HepG2 (cell line): ENCODE data around the gene LLGL2. TPM values are rescaled to one million over a fixed set of nuclear protein-coding genes. Genes with fewer than 3 reads are reported as not detected.

Source experiments
- AKAP8 ChIP-seq: sonication (generic); formaldehyde crosslinking; IDR thresholded peaks from 2 replicates; pipeline ENCODE4 v1.5.1; 2020; ENCODE audit warnings: mild to moderate bottlenecking, missing genetic modification reagents
- CEBPZ ChIP-seq: IDR thresholded peaks from 2 replicates; pipeline ENCODE4 v1.6.1; 2012; ENCODE audit warnings: low read length, improper control_type of control experiment
- E2F2 ChIP-seq: sonication (generic); formaldehyde crosslinking; IDR thresholded peaks from 2 replicates; pipeline ENCODE4 v1.4.0; 2020; ENCODE audit warnings: missing genetic modification reagents, borderline replicate concordance
- ELF3 ChIP-seq: IDR thresholded peaks from 2 replicates; pipeline ENCODE4 v1.6.1; 2016; ENCODE audit warnings: missing genetic modification reagents, missing compliant biosample characterization
- ESRRA ChIP-seq: sonication (generic); formaldehyde crosslinking; IDR thresholded peaks from 2 replicates; pipeline ENCODE4 v1.5.1; 2020; ENCODE audit warnings: mild to moderate bottlenecking, low read depth, missing genetic modification reagents
- FUBP1 ChIP-seq: sonication (generic); formaldehyde crosslinking; IDR thresholded peaks from 2 replicates; pipeline ENCODE4 v1.5.1; 2020; ENCODE audit warnings: missing genetic modification reagents, mild to moderate bottlenecking, borderline replicate concordance
- GMEB2 ChIP-seq: IDR thresholded peaks from 2 replicates; pipeline ENCODE4 v1.6.1; 2016; ENCODE audit warnings: missing biosample characterization, missing genetic modification reagents, low read depth
- LCORL ChIP-seq, 2 experiments: fragments of 450-650 bp in 1 of 2; sonication (generic) in 1 of 2; formaldehyde crosslinking in 1 of 2; IDR thresholded peaks; 2 replicates each; pipeline versions ENCODE4 v1.5.0 to v1.6.1; 2017 to 2020; ENCODE audit warnings: antibody characterized with exemption in 1 of 2, missing genetic modification reagents in 1 of 2
- MLLT10 ChIP-seq: sonication (generic); formaldehyde crosslinking; IDR thresholded peaks from 2 replicates; pipeline ENCODE4 v1.4.0; 2020; ENCODE audit warnings: missing genetic modification reagents
- MTERF4 ChIP-seq: sonication (generic); formaldehyde crosslinking; IDR thresholded peaks from 2 replicates; pipeline ENCODE4 v1.8.0; 2023; ENCODE audit warnings: mild to moderate bottlenecking, missing genetic modification reagents
- POGZ ChIP-seq: sonication (generic); formaldehyde crosslinking; IDR thresholded peaks from 2 replicates; pipeline ENCODE4 v1.4.0; 2020; ENCODE audit warnings: mild to moderate bottlenecking, missing genetic modification reagents
- SP2 ChIP-seq: sonication (generic); formaldehyde crosslinking; IDR thresholded peaks from 2 replicates; pipeline ENCODE4 v1.5.1; 2020; ENCODE audit warnings: mild to moderate bottlenecking, missing genetic modification reagents
- SP4 ChIP-seq: sonication (generic); formaldehyde crosslinking; IDR thresholded peaks from 2 replicates; pipeline ENCODE4 v1.8.1; 2023; ENCODE audit warnings: mild to moderate bottlenecking, missing genetic modification reagents
- SRF ChIP-seq: IDR thresholded peaks from 2 replicates; pipeline ENCODE4 v1.6.1; 2011; ENCODE audit warnings: mild to moderate bottlenecking, low read depth, low read length, moderate library complexity
- TSC22D2 ChIP-seq: sonication (generic); formaldehyde crosslinking; IDR thresholded peaks from 2 replicates; pipeline ENCODE4 v1.5.1; 2020; ENCODE audit warnings: missing genetic modification reagents, mild to moderate bottlenecking, borderline replicate concordance
- ZC3H13 ChIP-seq: sonication (generic); formaldehyde crosslinking; IDR thresholded peaks from 2 replicates; pipeline ENCODE4 v1.8.1; 2023; ENCODE audit warnings: mild to moderate bottlenecking, missing genetic modification reagents, moderate library complexity
- ZNF513 ChIP-seq: sonication (generic); formaldehyde crosslinking; conservative IDR thresholded peaks from 2 replicates; pipeline ENCODE4 v1.5.0; 2020; ENCODE audit warnings: missing genetic modification reagents
- ZNF737 ChIP-seq: sonication (generic); formaldehyde crosslinking; IDR thresholded peaks from 2 replicates; pipeline ENCODE4 v1.5.0; 2020; ENCODE audit warnings: missing genetic modification reagents, mild to moderate bottlenecking, borderline replicate concordance
- ZNF746 ChIP-seq: sonication (generic); formaldehyde crosslinking; IDR thresholded peaks from 2 replicates; pipeline ENCODE4 v1.8.0; 2022; ENCODE audit warnings: mild to moderate bottlenecking, missing genetic modification reagents
- polyA plus RNA-seq, 8 experiments: library from polyadenylated mRNA; depleted of rRNA in 3 of 8; stranded (reverse) in 7 of 8; unstranded in 1 of 8; fragments of >200 nt; fragmentation: Illumina TruSeq in 4 of 8; extraction: Trizol in 4 of 8; gene quantifications; 2 replicates each; pipeline versions ENCODE4 v1.2.1 to v1.2.3, GENCODE V29; 2011 to 2016; ENCODE audit warnings: low read depth in 4 of 8, missing spikeins in 1 of 8, mixed read lengths in 1 of 8; ENCODE audit not compliant: insufficient read depth in 1 of 8
- total RNA-seq, 5 experiments: library from RNA; depleted of rRNA; stranded (reverse); fragments of >200 nt; fragmentation: Illumina TruSeq; extraction: Trizol; gene quantifications; 2 replicates each; pipeline ENCODE4 v1.2.3, GENCODE V29; 2016; ENCODE audit warnings: low read depth in 1 of 5

Gene LLGL2
- total and polyA plus RNA-seq, 2 of the 13 experiments (the other 11 are each of a cell fraction or from before 2014, with no cell fraction given), result 83.0 to 86.7 TPM

- no peak for TF ChIP-seq E2F2
- TF ChIP-seq MLLT10 (CRISPR knock-in tag), result no peak
- no peak for TF ChIP-seq CEBPZ
- no peak for TF ChIP-seq POGZ (CRISPR knock-in tag)
- no peak for TF ChIP-seq LCORL (IDR thresholded peaks at IDR 0.05)
- no peak for TF ChIP-seq LCORL (CRISPR knock-in tag; IDR thresholded peaks at IDR 0.05)
- TF ChIP-seq AKAP8, result no peak
- TF ChIP-seq SP4 (CRISPR knock-in tag), result no peak
- TF ChIP-seq FUBP1 (CRISPR knock-in tag), result no peak
- no peak for TF ChIP-seq ZNF737 (CRISPR knock-in tag)
- TF ChIP-seq ZC3H13 (CRISPR knock-in tag), result no peak
- no peak for TF ChIP-seq SRF
- no peak for TF ChIP-seq GMEB2 (CRISPR knock-in tag)
- no peak for TF ChIP-seq SP2
- TF ChIP-seq ZNF746 (CRISPR knock-in tag), result 0 out of 2 replicates have a peak, but pooled peaks have one; percentile 23
- TF ChIP-seq MTERF4 (CRISPR knock-in tag), result no peak
- TF ChIP-seq ELF3 (CRISPR knock-in tag), result no peak
- TF ChIP-seq ZNF513 (CRISPR knock-in tag), result no peak
- TF ChIP-seq ESRRA, result peak; percentile 63; the same call in 1 of the 2 replicates
- no peak for TF ChIP-seq TSC22D2
Measured at GRCh38 chr17:75540923-75541503, 15.5 kb downstream of the LLGL2 start (continued).
